ENCODE measurements around the gene NR5A2. TPM values are rescaled to one million over a fixed set of nuclear protein-coding genes. Genes with fewer than 3 reads are reported as not detected.

The NR5A2 gene
- polyA plus RNA-seq, 1 donor from 2014 or later: 0.09 TPM

GRCh38 chr1:200112290-200112689 lies 84.8 kb downstream of the NR5A2 start:
- H3K4me3 Mint-ChIP-seq: no peak overlapping the region

GRCh38 chr1:200115532-200115931 lies 88.0 kb downstream of the NR5A2 start:
- H3K36me3 Mint-ChIP-seq: no peaks in the 10 kb centered on the region
- H3K9me3 Mint-ChIP-seq: no peaks in the 10 kb centered on the region
- H3K27ac Mint-ChIP-seq: no peak overlapping the region
- peaks cover 5% of the 10 kb centered on the region for H3K27me3 Mint-ChIP-seq
- H3K4me1 Mint-ChIP-seq: peaks cover 0 to 1% (median 0%) of the 10 kb centered on the region in 3 donors
- no peak overlapping the region for H3K4me3 Mint-ChIP-seq

More at GRCh38 chr1:200112290-200112689, 84.8 kb downstream of the NR5A2 start:
- Mint-ChIP-seq H3K27ac (no peak overlapping the region), H3K9me3 (no peaks in the 10 kb centered on the region), H3K4me1 (peaks cover 0 to 5% (median under 1%) of the 10 kb centered on the region in 3 donors), H3K36me3 (no peaks in the 10 kb centered on the region), H3K27me3 (peaks cover 2% of the 10 kb centered on the region)

- Mint-ChIP-seq H3K36me3 (no peaks in the 10 kb centered on the region), H3K4me3 (no peak overlapping the region), H3K4me1 (peaks cover 0 to 1% (median 0%) of the 10 kb centered on the region in 3 donors), H3K9me3 (no peaks in the 10 kb centered on the region), H3K27ac (no peak overlapping the region), H3K27me3 (peaks cover 6% of the 10 kb centered on the region)
Observed at GRCh38 chr1:200116324-200116723, 88.8 kb downstream of the NR5A2 start.

GRCh38 chr1:200118779-200119505 lies 91.4 kb downstream of the NR5A2 start:
- H3K9me3 Mint-ChIP-seq: no peaks in the 10 kb centered on the region
- peaks cover 11% of the 10 kb centered on the region for H3K27me3 Mint-ChIP-seq
- H3K4me1 Mint-ChIP-seq: peaks cover 0 to 1% (median 0%) of the 10 kb centered on the region in 3 donors
- H3K27ac Mint-ChIP-seq: no peak overlapping the region
- H3K36me3 Mint-ChIP-seq: no peaks in the 10 kb centered on the region
- no peak overlapping the region for H3K4me3 Mint-ChIP-seq

GRCh38 chr1:200121421-200121820 lies 93.9 kb downstream of the NR5A2 start:
- Mint-ChIP-seq H3K9me3 (no peaks in the 10 kb centered on the region), H3K4me3 (no peak overlapping the region), H3K27me3 (peaks cover 11% of the 10 kb centered on the region), H3K4me1 (no peaks in the 10 kb centered on the region), H3K36me3 (no peaks in the 10 kb centered on the region), H3K27ac (no peak overlapping the region)

GRCh38 chr1:200124309-200124708 lies 96.8 kb downstream of the NR5A2 start:
- Mint-ChIP-seq H3K36me3 (no peaks in the 10 kb centered on the region), H3K27me3 (peaks cover 11% of the 10 kb centered on the region), H3K27ac (no peak overlapping the region), H3K9me3 (no peaks in the 10 kb centered on the region), H3K4me1 (peaks cover 4 to 5% (median 5%) of the 10 kb centered on the region in 3 donors), H3K4me3 (no peak overlapping the region)

GRCh38 chr1:200128081-200128480 lies 100.6 kb downstream of the NR5A2 start:
- peaks cover 8% of the 10 kb centered on the region for H3K27me3 Mint-ChIP-seq

GRCh38 chr1:200128944-200129879 lies 101.7 kb downstream of the NR5A2 start:
- Mint-ChIP-seq H3K36me3 (no peaks in the 10 kb centered on the region), H3K4me1 (peaks cover 12 to 17% (median 12%) of the 10 kb centered on the region in 3 donors), H3K27ac (no peak overlapping the region), H3K27me3 (peaks cover 2% of the 10 kb centered on the region), H3K9me3 (no peaks in the 10 kb centered on the region), H3K4me3 (peak overlapping the region in 1 of 4 donors; percentile 53)

More at GRCh38 chr1:200128081-200128480, 100.6 kb downstream of the NR5A2 start:
- no peaks in the 10 kb centered on the region for H3K9me3 Mint-ChIP-seq
- H3K4me3 Mint-ChIP-seq: no peak overlapping the region
- no peaks in the 10 kb centered on the region for H3K36me3 Mint-ChIP-seq
- peaks cover 12 to 17% (median 12%) of the 10 kb centered on the region in 3 donors for H3K4me1 Mint-ChIP-seq
- H3K27ac Mint-ChIP-seq: no peak overlapping the region

GRCh38 chr1:200130552-200130951 lies 103.0 kb downstream of the NR5A2 start:
- Mint-ChIP-seq H3K27ac (no peak overlapping the region), H3K4me1 (peaks cover 12 to 17% (median 12%) of the 10 kb centered on the region in 3 donors), H3K36me3 (no peaks in the 10 kb centered on the region), H3K27me3 (peaks cover 2% of the 10 kb centered on the region), H3K9me3 (no peaks in the 10 kb centered on the region), H3K4me3 (no peak overlapping the region)

GRCh38 chr1:200131551-200132125 lies 104.1 kb downstream of the NR5A2 start:
- H3K27me3 Mint-ChIP-seq: peaks cover 2% of the 10 kb centered on the region
- peak overlapping the region in 1 of 3 donors; percentile 11 for H3K27ac Mint-ChIP-seq
- peaks cover 12 to 17% (median 12%) of the 10 kb centered on the region in 3 donors for H3K4me1 Mint-ChIP-seq
- no peak overlapping the region for H3K4me3 Mint-ChIP-seq
- H3K9me3 Mint-ChIP-seq: no peaks in the 10 kb centered on the region
- H3K36me3 Mint-ChIP-seq: no peaks in the 10 kb centered on the region

- Mint-ChIP-seq H3K9me3 (no peaks in the 10 kb centered on the region), H3K4me1 (peaks cover 12 to 17% (median 12%) of the 10 kb centered on the region in 3 donors), H3K27ac (no peak overlapping the region), H3K27me3 (peaks cover 2% of the 10 kb centered on the region), H3K36me3 (no peaks in the 10 kb centered on the region), H3K4me3 (no peak overlapping the region)
Observed at GRCh38 chr1:200133123-200133522, 105.6 kb downstream of the NR5A2 start.

- H3K4me1 Mint-ChIP-seq: peaks cover 9 to 14% (median 10%) of the 10 kb centered on the region in 3 donors
Observed at GRCh38 chr1:200134116-200134515, 106.6 kb downstream of the NR5A2 start.

GRCh38 chr1:200136384-200136783 lies 108.9 kb downstream of the NR5A2 start:
- H3K4me1 Mint-ChIP-seq: peaks cover 0 to 3% (median under 1%) of the 10 kb centered on the region in 3 donors
- no peaks in the 10 kb centered on the region for H3K9me3 Mint-ChIP-seq
- H3K27me3 Mint-ChIP-seq: no peaks in the 10 kb centered on the region
- H3K27ac Mint-ChIP-seq: no peak overlapping the region
- no peaks in the 10 kb centered on the region for H3K36me3 Mint-ChIP-seq
- no peak overlapping the region for H3K4me3 Mint-ChIP-seq

More at GRCh38 chr1:200134116-200134515, 106.6 kb downstream of the NR5A2 start:
- no peak overlapping the region for H3K4me3 Mint-ChIP-seq
- H3K27ac Mint-ChIP-seq: no peak overlapping the region
- no peaks in the 10 kb centered on the region for H3K9me3 Mint-ChIP-seq
- no peaks in the 10 kb centered on the region for H3K36me3 Mint-ChIP-seq
- H3K27me3 Mint-ChIP-seq: peaks cover 2% of the 10 kb centered on the region

- H3K4me1 Mint-ChIP-seq: peaks cover 3 to 12% (median 6%) of the 10 kb centered on the region in 3 donors
- H3K27me3 Mint-ChIP-seq: no peaks in the 10 kb centered on the region
- H3K36me3 Mint-ChIP-seq: no peaks in the 10 kb centered on the region
- H3K4me3 Mint-ChIP-seq: no peak overlapping the region
- H3K27ac Mint-ChIP-seq: no peak overlapping the region
- H3K9me3 Mint-ChIP-seq: no peaks in the 10 kb centered on the region
Observed at GRCh38 chr1:200139661-200140250, 112.2 kb downstream of the NR5A2 start.
